ENCODE data around the gene FBN1. TPM values are rescaled to one million over a fixed set of nuclear protein-coding genes. Genes with fewer than 3 reads are reported as not detected.

FBN1 gene
- total and polyA plus RNA-seq, 7 donors, result 1.2 to 173 (median 57.0) TPM

GRCh38 chr15:48647962-48648361, 2.5 kb upstream of the FBN1 start:
- H3K27me3 ChIP-seq, result peaks cover 0 to 25% (median 9%) of the 10 kb centered on the region in 3 donors
- H3K4me1 ChIP-seq, result peaks cover 0 to 20% (median 14%) of the 10 kb centered on the region in 4 donors
- H3K27ac ChIP-seq, result peak overlapping the region in 1 of 4 donors; percentile 95
- intact Hi-C loops (cut with DNase I), result loop anchor here (10.0 kb wide), 2 partner anchors 113 to 233 kb away; no protein-coding TSS in a partner anchor
- no peak for DNase-seq
- no peaks in the 10 kb centered on the region for H3K36me3 ChIP-seq
- H3K4me3 ChIP-seq, result no peak overlapping the region
- H3K9me3 ChIP-seq, result no peaks in the 10 kb centered on the region
- no peak for TF ChIP-seq POLR2AphosphoS5 (IDR thresholded peaks at IDR 0.05)
- no peak for TF ChIP-seq CTCF (IDR thresholded peaks at IDR 0.05)
- no peak for TF ChIP-seq POLR2A (IDR thresholded peaks at IDR 0.05)
- no peak for TF ChIP-seq EP300 (IDR thresholded peaks at IDR 0.05)

GRCh38 chr15:48646331-48646730, 822 bp upstream of the FBN1 start:
- TF ChIP-seq CTCF (IDR thresholded peaks at IDR 0.05), result no peak
- TF ChIP-seq EP300 (IDR thresholded peaks at IDR 0.05), result no peak
- no peak for TF ChIP-seq POLR2A (IDR thresholded peaks at IDR 0.05)
- TF ChIP-seq POLR2AphosphoS5 (IDR thresholded peaks at IDR 0.05), result no peak
- DNase-seq, result no peak
- Histone ChIP-seq H3K9me3 (no peaks in the 10 kb centered on the region), H3K4me1 (peaks cover 0 to 23% (median 22%) of the 10 kb centered on the region in 4 donors), H3K27ac (peak overlapping the region; percentile 82 to 95 (median 86)), H3K36me3 (no peaks in the 10 kb centered on the region), H3K4me3 (peak overlapping the region; percentile 56 to 72 (median 68)), H3K27me3 (peaks cover 0 to 25% (median 9%) of the 10 kb centered on the region in 3 donors)
- 43 to 51% methylated on average over 11 of the region's 11 CpGs for WGBS, 2 donors
- intact Hi-C loops (cut with DNase I), result loop anchor here (10.0 kb wide), 2 partner anchors 112 to 232 kb away; no protein-coding TSS in a partner anchor

GRCh38 chr15:48644827-48645557, 517 bp downstream of the FBN1 start:
- DNase-seq, result peak; percentile 69
- WGBS, 2 donors, result 1 to 3% methylated on average over 79 of the region's 79 CpGs
- peak overlapping the region; percentile 56 to 72 (median 68) for H3K4me3 ChIP-seq
- H3K36me3 ChIP-seq, result no peaks in the 10 kb centered on the region
- H3K27ac ChIP-seq, result peak overlapping the region; percentile 82 to 95 (median 86)
- peaks cover 0 to 25% (median 9%) of the 10 kb centered on the region in 3 donors for H3K27me3 ChIP-seq
- no peak for TF ChIP-seq CTCF (IDR thresholded peaks at IDR 0.05)
- intact Hi-C loops (cut with DNase I), result loop anchor here (10.0 kb wide), 2 partner anchors 110 to 230 kb away; no protein-coding TSS in a partner anchor
- peaks cover 0 to 26% (median 23%) of the 10 kb centered on the region in 4 donors for H3K4me1 ChIP-seq
- no peaks in the 10 kb centered on the region for H3K9me3 ChIP-seq

- Histone ChIP-seq H3K4me1 (peaks cover 0 to 26% (median 23%) of the 10 kb centered on the region in 4 donors), H3K27me3 (peaks cover 0 to 25% (median 9%) of the 10 kb centered on the region in 3 donors), H3K9me3 (no peaks in the 10 kb centered on the region), H3K27ac (peak overlapping the region; percentile 82 to 95 (median 86)), H3K4me3 (peak overlapping the region; percentile 56 to 72 (median 68)), H3K36me3 (no peaks in the 10 kb centered on the region)
- peak; percentile 80 for DNase-seq
- intact Hi-C loops (cut with DNase I), result loop anchor here (10.0 kb wide), 2 partner anchors 110 to 230 kb away; no protein-coding TSS in a partner anchor
- WGBS, 2 donors, result 1 to 4% methylated on average over 26 of the region's 26 CpGs
- TF ChIP-seq EP300 (IDR thresholded peaks at IDR 0.05), result no peak
- no peak for TF ChIP-seq CTCF (IDR thresholded peaks at IDR 0.05)
- no peak for TF ChIP-seq POLR2A (IDR thresholded peaks at IDR 0.05)
- TF ChIP-seq POLR2AphosphoS5 (IDR thresholded peaks at IDR 0.05), result no peak
Observed at GRCh38 chr15:48644467-48644826, 1.1 kb downstream of the FBN1 start.

Measured in sigmoid colon (tissue), 7 donors.